ENCODE measurements around the gene PGA4. TPM values are rescaled to one million over a fixed set of nuclear protein-coding genes. Genes with fewer than 3 reads are reported as not detected.
A peak's percentile ranks its signal among the peaks of the same experiment; 100 is the strongest.
"Not testable (repeated sequence)": the region's sequence is repeated elsewhere in the genome, so short reads cannot be mapped to it uniquely, and the experiment has no call there.

PGA4 gene
- total RNA-seq, 2 donors from 2014 or later = not detected

DNA sequence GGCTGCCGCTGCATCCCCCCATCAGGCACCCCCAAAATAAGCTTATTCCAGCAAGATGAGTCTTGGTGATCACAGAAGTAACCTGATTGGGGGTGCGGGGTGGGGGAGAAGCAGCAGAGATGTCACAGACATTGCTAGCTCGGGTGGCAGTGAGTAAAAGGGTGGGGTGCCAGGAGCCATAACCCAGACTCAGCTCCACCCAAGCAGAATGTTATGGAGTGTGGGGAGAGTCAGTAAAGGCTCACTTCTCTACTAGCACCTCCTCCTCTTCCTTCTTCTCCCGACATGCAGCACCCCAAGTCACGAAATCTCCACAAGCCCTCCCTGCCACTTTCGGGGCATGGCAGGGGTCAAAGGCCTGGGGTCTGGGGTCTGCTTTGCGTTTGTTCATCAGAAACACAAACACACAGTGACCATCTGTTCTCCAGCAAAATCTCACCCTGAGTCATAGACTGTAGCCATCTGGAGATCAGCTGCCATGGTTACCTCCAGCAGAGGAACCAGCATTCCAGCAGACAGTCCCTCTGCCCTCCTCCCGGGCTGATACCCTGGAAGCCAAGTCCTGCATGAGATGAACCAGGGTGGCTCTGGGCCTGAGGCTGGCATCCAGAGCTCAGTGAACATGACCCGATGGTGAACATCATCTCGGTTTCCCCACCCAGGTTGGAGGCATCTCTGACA lies 23.3 kb downstream of the PGA4 start:
- H3K27me3 Mint-ChIP-seq; H3K27ac Mint-ChIP-seq; ATAC-seq; H3K4me1 Mint-ChIP-seq; DNase-seq; H3K36me3 Mint-ChIP-seq (ENCODE audit: low read depth); H3K9me3 ChIP-seq (ENCODE audit: control insufficient read depth, low read length, poor library complexity, severe bottlenecking); H3K4me3 Mint-ChIP-seq: not testable (repeated sequence)

- H3K4me3 Mint-ChIP-seq = not testable (repeated sequence)
Measured at GRCh38 chr11:61248071-61248470, 25.9 kb downstream of the PGA4 start.

GRCh38 chr11:61249201-61249600 lies 27.1 kb downstream of the PGA4 start:
- H3K36me3 Mint-ChIP-seq (ENCODE audit: low read depth); DNase-seq; H3K4me3 Mint-ChIP-seq; H3K27ac Mint-ChIP-seq; H3K9me3 ChIP-seq (ENCODE audit: control insufficient read depth, low read length, poor library complexity, severe bottlenecking); ATAC-seq; H3K4me1 Mint-ChIP-seq: not testable (repeated sequence)
- H3K27me3 Mint-ChIP-seq = peaks cover 20% of the 10 kb centered on the region

More at GRCh38 chr11:61248071-61248470, 25.9 kb downstream of the PGA4 start:
- H3K36me3 Mint-ChIP-seq (ENCODE audit: low read depth); ATAC-seq; H3K27ac Mint-ChIP-seq; H3K9me3 ChIP-seq (ENCODE audit: control insufficient read depth, low read length, poor library complexity, severe bottlenecking); H3K4me1 Mint-ChIP-seq; DNase-seq: not testable (repeated sequence)
- H3K27me3 Mint-ChIP-seq = peaks cover 19% of the 10 kb centered on the region

DNA sequence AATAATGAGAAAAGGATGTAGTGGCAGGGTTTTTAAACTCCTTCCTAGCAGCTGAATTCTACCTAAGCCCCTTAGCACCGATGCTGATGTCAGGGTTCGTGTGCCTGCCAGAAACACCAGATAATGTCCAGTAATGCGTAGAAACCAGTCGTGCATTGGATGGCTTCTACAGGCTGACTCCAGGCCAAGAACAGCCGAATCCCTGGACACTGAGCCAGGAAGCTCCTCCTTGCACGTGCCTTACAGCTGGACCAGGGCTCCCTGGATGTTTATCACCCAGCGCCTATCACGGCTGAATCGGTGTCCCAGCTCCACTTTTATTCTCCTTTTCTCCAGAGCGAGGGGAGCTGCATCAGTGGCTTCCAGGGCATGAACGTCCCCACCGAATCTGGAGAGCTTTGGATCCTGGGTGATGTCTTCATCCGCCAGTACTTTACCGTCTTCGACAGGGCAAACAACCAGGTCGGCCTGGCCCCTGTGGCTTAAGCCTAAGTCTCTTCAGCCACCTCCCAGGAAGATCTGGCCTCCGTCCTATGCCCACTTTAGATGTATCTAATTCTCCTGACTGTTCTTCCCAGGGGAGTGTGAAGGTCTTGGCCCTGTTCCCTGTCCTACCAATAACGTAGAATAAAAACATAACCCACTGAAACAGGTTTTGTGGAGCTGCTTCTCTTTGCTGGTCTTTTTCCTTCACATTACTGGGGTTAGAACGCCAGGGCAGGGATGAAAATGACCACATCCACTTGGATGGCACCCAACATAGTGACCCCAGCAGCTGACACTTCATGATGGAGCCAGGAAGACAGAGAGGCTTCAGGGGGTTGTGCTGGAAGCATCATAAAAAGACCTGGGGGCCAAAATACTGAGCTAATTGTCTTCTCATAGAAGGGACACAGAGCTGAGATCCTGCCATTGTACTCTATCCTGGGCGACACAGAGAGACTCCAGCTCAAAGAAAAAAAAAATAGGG lies 28.9 kb downstream of the PGA4 start:
- not testable (repeated sequence) for DNase-seq; H3K4me3 Mint-ChIP-seq; H3K36me3 Mint-ChIP-seq (ENCODE audit: low read depth); H3K27ac Mint-ChIP-seq; ATAC-seq; H3K4me1 Mint-ChIP-seq; H3K9me3 ChIP-seq (ENCODE audit: control insufficient read depth, low read length, poor library complexity, severe bottlenecking)
- peaks cover 20% of the 10 kb centered on the region for H3K27me3 Mint-ChIP-seq

- not testable (repeated sequence) for DNase-seq; H3K9me3 ChIP-seq (ENCODE audit: control insufficient read depth, low read length, poor library complexity, severe bottlenecking); H3K27ac Mint-ChIP-seq; H3K36me3 Mint-ChIP-seq (ENCODE audit: low read depth); H3K4me3 Mint-ChIP-seq; ATAC-seq; H3K4me1 Mint-ChIP-seq
- H3K27me3 Mint-ChIP-seq = peaks cover 25% of the 10 kb centered on the region
Measured at GRCh38 chr11:61252332-61252731, 30.2 kb downstream of the PGA4 start.

GRCh38 chr11:61254403-61255025 lies 32.4 kb downstream of the PGA4 start:
- DNase-seq = peak in 2 of 3 donors; percentile 28 to 48
- Mint-ChIP-seq H3K4me1 (peaks cover 2% of the 10 kb centered on the region), H3K27me3 (peaks cover 18% of the 10 kb centered on the region), H3K36me3 (ENCODE audit: low read depth) (no peaks in the 10 kb centered on the region), H3K27ac (no peak overlapping the region), H3K4me3 (no peak overlapping the region)
- peak; percentile 79 for ATAC-seq
- no peaks in the 10 kb centered on the region for H3K9me3 ChIP-seq (ENCODE audit: control insufficient read depth, low read length, poor library complexity, severe bottlenecking)

DNA sequence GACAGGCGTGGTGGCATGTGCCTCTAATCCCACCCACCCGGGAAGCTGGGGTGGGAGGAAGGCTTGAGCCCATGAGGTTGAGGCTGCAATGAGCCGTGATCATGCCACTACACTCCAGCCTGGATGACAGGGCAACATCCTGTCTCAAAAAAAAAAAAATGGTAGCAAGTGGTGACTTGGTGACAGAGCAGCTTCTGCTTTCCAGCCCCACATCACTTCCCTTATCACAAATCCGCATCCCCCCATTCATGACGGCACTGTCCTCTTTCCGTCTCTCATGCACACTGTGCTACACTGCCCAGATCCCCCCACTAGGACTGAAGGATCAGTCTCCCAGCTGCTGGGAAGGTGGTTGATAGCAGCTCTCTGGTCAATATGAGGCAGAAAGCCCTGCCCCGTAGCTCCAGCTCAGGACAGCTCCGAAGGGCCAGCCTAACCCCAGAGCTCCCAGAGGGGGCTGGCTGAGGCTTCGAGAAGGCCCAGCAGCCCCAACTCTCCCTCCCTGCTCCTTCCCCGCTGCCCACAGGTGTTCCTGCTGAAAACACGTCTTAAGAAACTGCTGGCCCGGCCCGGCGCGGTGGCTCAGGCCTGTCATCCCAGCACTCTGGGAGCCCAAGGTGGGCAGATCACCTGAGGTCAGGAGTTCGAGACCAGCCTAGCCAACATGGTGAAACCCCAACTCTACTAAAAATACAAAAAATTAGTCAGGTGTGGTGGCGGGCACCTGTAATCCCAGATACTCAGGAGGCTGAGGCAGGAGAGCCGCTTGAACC lies 34.7 kb downstream of the PGA4 start:
- Mint-ChIP-seq H3K4me1 (peaks cover 2% of the 10 kb centered on the region), H3K27me3 (peaks cover 17% of the 10 kb centered on the region), H3K36me3 (ENCODE audit: low read depth) (no peaks in the 10 kb centered on the region), H3K27ac (no peak overlapping the region), H3K4me3 (no peak overlapping the region)
- ATAC-seq = no peak
- no peak for DNase-seq
- H3K9me3 ChIP-seq (ENCODE audit: control insufficient read depth, low read length, poor library complexity, severe bottlenecking) = no peaks in the 10 kb centered on the region

DNA sequence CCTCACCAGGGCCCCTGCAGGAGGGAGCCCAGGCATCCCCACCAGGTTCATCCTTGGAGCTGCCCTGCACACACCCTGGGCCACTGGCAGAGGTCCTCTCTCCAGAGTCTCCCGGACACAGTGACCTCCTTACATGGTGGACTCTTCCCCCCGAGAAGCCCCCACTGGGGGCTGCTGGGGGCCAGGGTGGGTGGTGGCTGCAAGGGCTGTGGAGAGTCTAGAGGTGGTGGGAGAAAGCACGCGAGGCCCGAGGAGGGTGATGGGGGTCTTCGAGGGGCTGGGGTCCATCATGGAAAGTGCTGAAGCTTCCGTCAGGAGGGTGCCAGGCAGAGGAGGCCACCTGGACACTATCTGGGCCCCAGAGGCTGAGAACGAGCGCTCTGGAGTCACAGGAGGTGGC lies 36.4 kb downstream of the PGA4 start:
- H3K9me3 ChIP-seq (ENCODE audit: control insufficient read depth, low read length, poor library complexity, severe bottlenecking) = no peaks in the 10 kb centered on the region
- Mint-ChIP-seq H3K36me3 (ENCODE audit: low read depth) (no peaks in the 10 kb centered on the region), H3K27me3 (peaks cover 13% of the 10 kb centered on the region), H3K4me1 (peaks cover 2% of the 10 kb centered on the region), H3K4me3 (no peak overlapping the region), H3K27ac (no peak overlapping the region)
- no peak for ATAC-seq
- no peak for DNase-seq

- H3K36me3 Mint-ChIP-seq (ENCODE audit: low read depth) = no peaks in the 10 kb centered on the region
Measured at GRCh38 chr11:61259363-61259762, 37.2 kb downstream of the PGA4 start.

DNA sequence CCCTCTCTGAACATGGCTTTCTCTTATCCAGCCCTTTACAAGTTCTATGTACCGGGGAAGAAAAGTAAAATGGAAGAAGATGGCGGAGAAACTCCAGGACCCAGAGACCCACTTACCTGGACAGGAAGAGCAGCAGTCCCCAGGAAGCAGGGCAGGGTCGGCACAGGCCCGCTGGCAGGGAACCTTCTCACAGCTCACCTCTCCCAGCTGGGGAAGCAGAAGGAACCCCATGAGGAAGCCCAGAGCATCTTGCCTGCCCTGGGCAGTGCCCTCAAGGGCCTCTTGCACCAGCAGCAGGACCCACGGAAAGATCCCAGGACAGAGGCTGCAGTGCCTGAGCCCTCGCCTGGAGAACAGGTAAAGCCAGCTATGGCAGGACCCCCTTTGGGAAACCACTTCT lies 42.2 kb downstream of the PGA4 start:
- Mint-ChIP-seq H3K27me3 (peaks cover 20% of the 10 kb centered on the region), H3K36me3 (ENCODE audit: low read depth) (no peaks in the 10 kb centered on the region), H3K4me3 (no peak overlapping the region), H3K27ac (peak overlapping the region; percentile 66), H3K4me1 (no peaks in the 10 kb centered on the region)
- DNase-seq (no peak), ATAC-seq (no peak)
- no peaks in the 10 kb centered on the region for H3K9me3 ChIP-seq (ENCODE audit: control insufficient read depth, low read length, poor library complexity, severe bottlenecking)

More at GRCh38 chr11:61259363-61259762, 37.2 kb downstream of the PGA4 start:
- Mint-ChIP-seq H3K4me1 (peaks cover 2% of the 10 kb centered on the region), H3K27ac (no peak overlapping the region), H3K4me3 (no peak overlapping the region), H3K27me3 (peaks cover 16% of the 10 kb centered on the region)
- ATAC-seq (no peak), DNase-seq (no peak)
- no peaks in the 10 kb centered on the region for H3K9me3 ChIP-seq (ENCODE audit: control insufficient read depth, low read length, poor library complexity, severe bottlenecking)

GRCh38 chr11:61264795-61265194 lies 42.6 kb downstream of the PGA4 start:
- Mint-ChIP-seq H3K4me3 (no peak overlapping the region), H3K4me1 (no peaks in the 10 kb centered on the region), H3K27me3 (peaks cover 20% of the 10 kb centered on the region), H3K27ac (peak overlapping the region; percentile 66), H3K36me3 (ENCODE audit: low read depth) (no peaks in the 10 kb centered on the region)
- no peaks in the 10 kb centered on the region for H3K9me3 ChIP-seq (ENCODE audit: control insufficient read depth, low read length, poor library complexity, severe bottlenecking)
- ATAC-seq (no peak), DNase-seq (no peak)

DNA sequence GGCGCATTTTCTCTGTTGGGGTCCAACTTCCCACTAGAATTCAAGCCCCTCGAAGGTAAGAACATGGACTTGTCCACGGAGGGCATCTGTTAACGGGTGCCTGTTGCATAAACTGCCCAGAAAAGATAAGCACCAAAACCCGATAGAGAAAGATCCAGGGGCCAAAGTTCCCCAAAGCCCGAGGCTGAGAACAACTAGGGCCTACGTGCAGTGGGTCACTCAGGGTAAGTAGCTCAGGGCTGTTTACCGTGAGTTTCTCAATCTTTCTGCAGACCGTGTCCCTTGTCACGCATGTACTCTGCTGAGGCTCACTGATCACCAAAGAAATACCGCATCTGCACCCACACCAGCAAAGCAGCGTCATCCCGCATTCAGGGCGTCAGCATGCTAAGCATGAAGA lies 43.2 kb downstream of the PGA4 start:
- ATAC-seq (no peak), DNase-seq (no peak)
- no peak overlapping the region for H3K4me3 Mint-ChIP-seq
- H3K27me3 Mint-ChIP-seq = peaks cover 19% of the 10 kb centered on the region
- no peak overlapping the region for H3K27ac Mint-ChIP-seq
- H3K9me3 ChIP-seq (ENCODE audit: control insufficient read depth, low read length, poor library complexity, severe bottlenecking) = no peaks in the 10 kb centered on the region
- H3K4me1 Mint-ChIP-seq = peaks cover 3% of the 10 kb centered on the region
- H3K36me3 Mint-ChIP-seq (ENCODE audit: low read depth) = no peaks in the 10 kb centered on the region
